ENCODE measurements around the gene PXK.

The PXK gene

DNA sequence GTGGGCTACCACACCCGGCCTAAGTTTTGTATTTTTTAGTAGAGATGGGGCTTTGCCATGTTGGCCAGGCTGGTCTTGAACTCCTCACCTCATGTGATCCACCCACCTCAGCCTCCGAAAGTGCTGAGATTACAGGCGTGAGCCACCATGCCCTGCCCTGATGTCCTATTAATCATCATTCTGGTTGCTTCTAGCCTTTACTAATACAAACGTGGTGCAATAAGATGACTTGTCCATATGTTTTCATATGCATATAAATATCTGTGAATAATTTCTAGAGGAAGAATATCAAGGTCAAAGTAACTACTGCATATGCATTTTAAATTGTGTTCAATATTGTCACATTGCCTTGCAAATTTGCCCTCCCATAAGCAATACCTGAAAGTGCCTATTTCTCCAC, 126.5 kb downstream of the PXK start:
- no peak for DNase-seq (ENCODE audit: low read depth in 2 of 3, low spot score in 2 of 3)

DNA sequence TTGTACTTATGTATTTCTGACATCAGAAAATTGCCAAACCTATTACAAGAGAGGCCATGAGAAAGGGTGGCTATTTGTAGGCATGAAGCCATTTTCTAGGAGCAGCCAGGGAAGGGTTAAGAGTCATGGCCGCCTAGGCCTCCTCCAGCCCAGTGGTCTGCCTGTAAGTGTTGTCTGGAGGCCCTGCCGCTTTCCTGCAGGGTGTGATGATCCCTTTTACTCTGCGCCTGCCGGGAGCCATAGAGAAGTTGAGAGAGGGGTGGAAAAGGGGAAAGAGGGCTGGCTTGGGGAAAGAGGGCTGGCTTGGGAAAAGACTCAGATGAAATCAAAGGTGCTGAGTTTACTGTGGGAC, 130.1 kb downstream of the PXK start:
- no peak for DNase-seq (ENCODE audit: low read depth in 2 of 3, low spot score in 2 of 3)

DNA sequence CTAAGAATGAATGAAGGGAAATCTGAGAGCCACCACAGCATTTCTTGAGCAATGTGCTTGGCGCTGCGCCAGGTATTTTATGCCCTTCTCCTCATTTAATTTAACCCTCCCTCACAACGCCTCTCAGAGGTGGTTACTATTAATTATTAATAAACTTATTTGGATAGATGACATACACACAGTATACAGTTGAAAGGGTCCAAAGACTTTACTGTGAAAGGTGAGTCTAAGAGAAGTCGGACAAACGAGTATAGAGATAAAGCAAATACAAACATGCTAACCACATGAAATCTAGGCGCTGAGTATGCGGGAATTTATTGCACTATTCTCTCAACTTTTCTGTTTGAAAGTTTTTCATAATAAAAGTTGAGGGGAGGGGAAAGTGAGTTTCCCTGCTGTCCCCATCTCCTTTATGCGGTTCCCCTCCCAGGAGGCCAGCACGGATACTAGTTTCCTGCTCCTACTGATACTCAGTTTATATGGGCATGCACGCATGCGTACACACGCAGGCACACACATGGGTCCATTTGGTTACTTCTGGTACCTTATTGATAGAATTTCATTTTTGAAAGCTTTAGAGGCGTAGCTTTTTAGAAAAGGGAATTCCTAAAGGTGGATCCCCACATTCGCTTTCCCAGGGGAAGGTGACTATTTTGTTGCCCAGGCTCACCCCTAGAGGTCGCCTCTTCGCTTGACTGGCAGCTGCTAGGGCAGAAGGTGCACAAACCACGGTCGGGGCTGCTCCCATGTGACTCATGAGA, 130.7 kb downstream of the PXK start:
- peak; percentile 47 to 62 (median 52) for DNase-seq (ENCODE audit: low read depth in 2 of 3, low spot score in 2 of 3)

DNA sequence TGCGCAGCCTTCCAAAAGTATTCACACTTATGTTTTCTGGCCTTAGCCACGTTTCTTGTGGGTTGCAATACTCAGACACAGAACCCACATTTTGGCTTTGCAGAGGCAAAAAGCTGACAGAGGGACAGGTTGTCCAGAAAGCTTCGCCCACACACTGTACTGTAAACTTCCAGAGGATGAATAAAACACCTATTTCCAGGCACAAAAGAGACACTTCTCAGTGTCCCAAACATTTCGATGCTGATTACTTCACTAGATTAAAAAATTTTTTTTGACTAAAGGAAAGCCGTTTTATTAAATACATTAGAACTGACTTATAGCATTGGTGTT, 131.2 kb downstream of the PXK start:
- DNase-seq (ENCODE audit: low read depth in 2 of 3, low spot score in 2 of 3): no peak

DNA sequence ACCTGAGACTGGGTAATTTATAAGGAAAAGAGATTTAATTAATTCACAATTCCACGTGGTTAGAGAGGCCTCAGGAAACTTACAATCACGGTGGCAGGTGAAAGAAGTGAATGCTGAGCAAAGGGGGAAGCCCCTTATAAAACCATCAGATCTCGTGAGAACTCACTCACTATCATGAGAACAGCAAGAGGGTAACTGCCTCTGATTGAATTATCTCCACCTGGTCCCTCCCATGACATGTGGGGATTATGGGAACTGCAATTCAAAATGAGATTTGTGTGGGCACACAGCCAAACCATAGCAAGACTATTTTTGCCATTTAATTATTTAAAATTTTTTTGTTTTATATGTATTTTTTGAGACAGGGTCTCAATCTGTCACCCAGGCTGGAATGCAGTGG, 132.2 kb downstream of the PXK start:
- no peak for DNase-seq (ENCODE audit: low read depth in 2 of 3, low spot score in 2 of 3)

DNA sequence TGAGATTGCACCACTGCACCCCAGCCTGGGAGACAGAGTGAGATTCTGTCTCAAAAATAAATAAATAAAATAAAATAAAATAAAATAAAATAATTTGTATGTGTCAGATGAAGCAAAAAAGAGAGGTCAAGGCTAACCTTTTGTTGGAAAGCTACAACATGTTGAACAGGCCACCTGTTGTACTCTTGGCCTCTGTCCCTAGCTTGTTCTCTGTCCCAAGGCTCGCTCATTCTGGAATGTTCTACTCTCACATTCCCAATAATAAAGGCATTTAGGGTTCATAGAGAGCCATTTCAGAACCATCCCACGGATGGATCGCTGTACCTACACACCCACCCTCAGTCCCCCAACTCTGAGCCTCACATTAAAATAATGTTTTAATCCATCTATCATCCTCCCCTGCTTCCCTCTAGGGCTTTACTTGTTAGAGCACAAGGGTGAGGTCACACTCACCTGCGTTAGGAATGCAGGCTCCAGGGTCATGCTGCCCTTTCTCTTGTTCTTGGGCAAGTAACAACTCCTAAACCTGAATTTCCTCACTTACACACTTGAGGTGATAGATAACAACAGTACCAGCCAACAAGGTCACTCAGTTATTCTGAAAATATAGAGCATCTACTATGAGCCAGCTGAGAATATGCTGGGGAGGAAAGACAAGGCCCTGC, 134.3 kb downstream of the PXK start:
- DNase-seq (ENCODE audit: low read depth in 2 of 3, low spot score in 2 of 3): no peak

DNA sequence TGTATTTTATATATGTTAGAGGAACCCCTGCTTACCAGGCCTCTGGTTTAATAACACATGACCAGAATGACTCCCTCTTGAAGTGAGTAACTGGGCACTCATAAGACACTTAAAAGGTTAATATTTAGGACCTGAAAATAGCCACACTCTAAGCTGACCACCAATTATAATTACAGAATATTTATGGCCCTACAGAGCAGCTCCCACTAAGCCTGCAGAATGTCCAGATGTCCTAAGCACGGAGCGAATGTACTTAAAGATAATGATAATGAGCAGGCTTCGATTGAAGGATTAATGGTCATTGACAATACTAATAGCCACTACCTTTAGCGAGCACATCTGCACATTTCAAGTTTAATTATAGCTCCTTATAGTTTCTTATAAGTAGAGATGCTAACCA, 136.4 kb downstream of the PXK start:
- DNase-seq (ENCODE audit: low read depth in 2 of 3, low spot score in 2 of 3): no peak

DNA sequence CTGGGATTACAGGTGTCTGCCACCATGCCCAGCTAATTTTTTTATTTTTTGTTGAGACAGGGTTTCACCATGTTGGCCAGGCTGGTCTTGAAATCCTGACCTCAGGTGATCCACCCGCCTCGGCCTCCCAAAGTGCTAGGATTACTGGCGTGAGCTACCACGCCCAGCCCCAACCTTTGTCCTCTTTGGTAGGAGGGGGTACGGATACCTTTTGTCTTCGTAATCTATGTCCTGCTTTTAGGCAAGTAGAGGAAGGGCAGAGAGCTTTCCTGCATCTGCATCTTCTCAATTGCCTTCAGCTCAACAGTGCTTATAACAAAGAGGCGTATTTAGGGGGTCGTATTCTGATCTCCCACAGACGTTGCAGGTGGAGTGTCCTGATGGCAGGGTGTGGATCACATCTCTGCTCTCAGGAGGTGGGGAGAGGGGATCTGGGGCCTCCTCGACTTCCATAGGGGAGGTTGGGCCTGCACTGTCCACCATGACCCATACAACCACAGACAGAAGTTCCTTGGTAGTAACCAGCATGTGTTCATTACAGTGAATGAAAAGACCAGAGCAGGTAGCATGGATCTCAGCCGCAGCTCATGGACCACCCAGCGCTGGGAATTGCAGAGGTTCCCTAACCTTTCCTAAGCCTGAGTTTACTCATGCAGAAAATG, 137.8 kb downstream of the PXK start:
- no peak for DNase-seq (ENCODE audit: low read depth in 2 of 3, low spot score in 2 of 3)

DNA sequence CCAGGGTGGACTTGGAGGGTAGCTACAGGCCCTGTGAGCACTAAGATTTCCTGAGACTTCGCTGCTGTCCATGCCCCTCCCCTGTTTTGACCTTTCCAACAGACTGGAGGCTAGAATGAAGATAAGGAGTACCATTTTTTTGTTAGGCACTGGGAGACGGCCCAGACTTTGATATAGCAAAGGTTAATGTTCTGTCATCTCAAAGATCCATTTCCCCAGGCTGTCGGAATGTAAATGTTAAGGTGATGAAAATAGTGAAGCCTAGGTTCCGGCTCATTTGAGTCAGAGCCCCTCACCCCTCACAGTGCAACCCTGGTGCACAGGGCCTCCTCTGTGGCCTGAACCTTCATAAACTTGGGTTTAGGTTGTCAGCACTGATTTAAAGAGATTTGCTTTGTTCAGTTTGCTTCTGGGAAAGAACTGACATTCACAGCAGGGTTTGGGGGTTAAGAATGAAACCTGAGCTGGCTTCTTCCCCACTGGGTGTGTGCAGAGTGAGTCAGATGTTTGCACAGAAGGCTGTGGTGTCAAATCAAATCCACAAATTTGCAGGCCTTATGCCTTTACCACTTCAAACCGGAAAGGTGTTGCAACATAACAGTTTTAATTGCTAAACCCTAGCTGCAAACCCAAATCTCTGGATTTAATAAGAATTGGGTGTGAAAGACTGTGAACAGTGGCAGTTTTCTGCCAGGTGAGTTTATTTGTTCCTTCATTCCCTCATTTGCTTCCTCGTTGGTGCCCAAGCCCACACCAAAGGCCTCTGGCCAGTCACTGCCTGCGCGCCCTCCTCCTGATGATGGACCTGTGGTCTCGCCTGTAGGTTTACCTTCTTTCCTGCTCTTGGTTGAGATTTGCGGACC, 138.6 kb downstream of the PXK start:
- peak in 2 of 3 experiments; percentile 22 to 28 for DNase-seq (ENCODE audit: low read depth in 2 of 3, low spot score in 2 of 3)

DNA sequence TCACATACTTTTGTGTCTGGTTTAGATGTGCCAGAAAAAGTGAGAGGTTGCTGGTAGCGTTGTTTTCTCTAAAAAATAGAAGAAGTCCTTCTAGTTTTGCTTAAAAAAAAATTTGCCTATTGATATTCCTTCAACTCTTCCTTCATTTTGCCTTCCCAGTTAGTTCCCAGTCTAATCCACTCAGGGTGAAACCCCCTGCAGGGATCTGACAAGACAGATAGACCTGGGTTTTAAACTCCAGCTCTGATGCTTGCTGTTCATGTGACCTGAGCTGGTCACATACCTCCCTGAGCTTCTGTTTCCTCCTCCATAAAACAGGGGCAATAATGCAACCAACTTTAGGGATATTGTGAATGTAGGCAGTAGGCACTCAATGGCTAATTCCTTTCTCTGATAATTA, 140.6 kb downstream of the PXK start:
- no peak for DNase-seq (ENCODE audit: low read depth in 2 of 3, low spot score in 2 of 3)

DNA sequence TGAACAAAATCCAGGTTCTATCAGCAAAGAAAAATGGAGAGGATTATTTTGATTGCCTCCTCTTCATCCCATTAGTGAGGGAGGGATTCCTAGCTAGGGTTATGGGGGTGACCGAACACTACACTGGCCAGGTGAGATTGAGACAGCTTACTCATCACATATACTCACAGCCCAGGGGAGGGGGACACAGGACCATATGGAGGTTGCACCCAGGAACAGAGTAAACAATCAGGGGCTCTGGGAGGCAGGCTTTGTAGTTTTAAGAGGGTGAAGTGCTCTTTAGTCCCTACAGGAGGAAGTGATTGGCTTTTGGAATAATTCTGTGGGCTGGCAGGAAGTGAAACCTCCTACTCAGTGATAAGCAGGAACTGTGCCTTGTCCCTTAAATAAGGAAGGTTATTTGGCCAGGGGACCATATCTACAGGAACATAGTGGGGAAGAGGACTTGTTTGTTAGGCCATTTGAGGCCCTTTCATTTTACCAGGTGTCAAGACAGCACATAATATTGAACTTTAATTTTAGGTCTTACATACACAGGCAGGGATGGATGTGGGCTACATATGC, 141.7 kb downstream of the PXK start:
- DNase-seq (ENCODE audit: low read depth in 2 of 3, low spot score in 2 of 3): no peak

DNA sequence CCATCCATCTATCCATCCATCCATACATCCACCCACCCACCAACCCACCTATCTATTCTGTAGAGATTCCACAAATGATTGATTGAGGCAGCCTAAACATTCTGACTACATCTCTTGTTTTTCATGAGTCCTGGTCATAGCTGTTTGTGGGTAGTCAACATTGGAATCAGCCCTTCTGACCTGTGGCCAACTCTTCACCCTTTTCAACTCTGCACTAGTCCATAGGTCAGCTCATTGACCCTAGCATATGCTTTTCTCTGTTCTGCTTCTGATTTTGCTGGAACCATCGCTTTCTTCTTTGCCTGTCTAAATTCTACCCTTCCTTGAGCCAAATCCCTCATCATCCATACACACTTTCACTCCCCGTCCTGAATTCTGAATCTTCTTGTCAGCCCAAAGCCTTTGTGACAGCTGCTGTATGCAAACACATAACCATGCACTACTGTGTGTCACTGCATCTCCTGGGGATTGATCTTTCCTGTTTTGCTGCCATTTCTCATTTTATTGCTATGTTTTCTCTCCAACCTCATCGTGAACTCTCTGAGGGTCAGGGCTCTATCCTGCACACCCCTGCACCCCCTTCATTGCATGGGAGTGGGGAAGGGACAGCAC, 142.4 kb downstream of the PXK start:
- no peak for DNase-seq (ENCODE audit: low read depth in 2 of 3, low spot score in 2 of 3)

Measured in activated CD8-positive, alpha-beta memory T cell treated with anti-CD3 and anti-CD28 coated beads for 48 hours (primary cell).